ENCODE data around the gene CCR7. TPM values are rescaled to one million over a fixed set of nuclear protein-coding genes. Genes with fewer than 3 reads are reported as not detected.

The CCR7 gene
- total and polyA plus RNA-seq, 8 donors, result 0.07 to 0.82 (median 0.09) TPM; not detected in 3

DNA sequence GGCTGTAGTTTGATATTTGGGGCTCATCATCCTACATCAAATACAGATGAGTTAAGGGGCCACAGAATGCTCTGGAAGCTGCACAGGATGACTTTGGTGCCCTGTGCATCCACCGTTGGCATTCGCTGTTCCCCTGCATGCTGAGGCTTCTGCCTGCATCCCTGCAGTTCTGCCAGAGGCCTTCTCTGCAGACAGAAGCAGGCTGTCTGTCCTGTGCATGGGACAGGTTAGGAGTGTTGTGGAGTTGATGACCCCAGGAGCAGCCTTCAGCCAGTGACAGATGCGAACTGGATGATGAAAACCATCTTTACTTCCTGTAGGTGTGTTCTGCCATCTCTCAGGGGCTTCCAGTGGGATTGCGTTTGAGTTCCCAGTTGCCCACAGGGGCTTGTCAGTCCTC, 50.3 kb downstream of the CCR7 start:
- intact Hi-C loops (cut with DNase I), result no loop called here
- Histone ChIP-seq H3K4me1 (no peaks in the 10 kb centered on the region), H3K36me3 (no peaks in the 10 kb centered on the region), H3K4me3 (no peak overlapping the region), H3K9me3 (no peaks in the 10 kb centered on the region), H3K27ac (no peak overlapping the region), H3K27me3 (no peaks in the 10 kb centered on the region)
- no peak for FAIRE-seq
- TF ChIP-seq, protein P1, sequence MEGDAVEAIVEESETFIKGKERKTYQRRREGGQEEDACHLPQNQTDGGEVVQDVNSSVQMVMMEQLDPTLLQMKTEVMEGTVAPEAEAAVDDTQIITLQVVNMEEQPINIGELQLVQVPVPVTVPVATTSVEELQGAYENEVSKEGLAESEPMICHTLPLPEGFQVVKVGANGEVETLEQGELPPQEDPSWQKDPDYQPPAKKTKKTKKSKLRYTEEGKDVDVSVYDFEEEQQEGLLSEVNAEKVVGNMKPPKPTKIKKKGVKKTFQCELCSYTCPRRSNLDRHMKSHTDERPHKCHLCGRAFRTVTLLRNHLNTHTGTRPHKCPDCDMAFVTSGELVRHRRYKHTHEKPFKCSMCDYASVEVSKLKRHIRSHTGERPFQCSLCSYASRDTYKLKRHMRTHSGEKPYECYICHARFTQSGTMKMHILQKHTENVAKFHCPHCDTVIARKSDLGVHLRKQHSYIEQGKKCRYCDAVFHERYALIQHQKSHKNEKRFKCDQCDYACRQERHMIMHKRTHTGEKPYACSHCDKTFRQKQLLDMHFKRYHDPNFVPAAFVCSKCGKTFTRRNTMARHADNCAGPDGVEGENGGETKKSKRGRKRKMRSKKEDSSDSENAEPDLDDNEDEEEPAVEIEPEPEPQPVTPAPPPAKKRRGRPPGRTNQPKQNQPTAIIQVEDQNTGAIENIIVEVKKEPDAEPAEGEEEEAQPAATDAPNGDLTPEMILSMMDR (IDR thresholded peaks at IDR 0.05), result no peak
- no peak for ATAC-seq
- no peak for DNase-seq
- 60 to 81% methylated on average over 4 of the region's 4 CpGs for WGBS, 2 donors

DNA sequence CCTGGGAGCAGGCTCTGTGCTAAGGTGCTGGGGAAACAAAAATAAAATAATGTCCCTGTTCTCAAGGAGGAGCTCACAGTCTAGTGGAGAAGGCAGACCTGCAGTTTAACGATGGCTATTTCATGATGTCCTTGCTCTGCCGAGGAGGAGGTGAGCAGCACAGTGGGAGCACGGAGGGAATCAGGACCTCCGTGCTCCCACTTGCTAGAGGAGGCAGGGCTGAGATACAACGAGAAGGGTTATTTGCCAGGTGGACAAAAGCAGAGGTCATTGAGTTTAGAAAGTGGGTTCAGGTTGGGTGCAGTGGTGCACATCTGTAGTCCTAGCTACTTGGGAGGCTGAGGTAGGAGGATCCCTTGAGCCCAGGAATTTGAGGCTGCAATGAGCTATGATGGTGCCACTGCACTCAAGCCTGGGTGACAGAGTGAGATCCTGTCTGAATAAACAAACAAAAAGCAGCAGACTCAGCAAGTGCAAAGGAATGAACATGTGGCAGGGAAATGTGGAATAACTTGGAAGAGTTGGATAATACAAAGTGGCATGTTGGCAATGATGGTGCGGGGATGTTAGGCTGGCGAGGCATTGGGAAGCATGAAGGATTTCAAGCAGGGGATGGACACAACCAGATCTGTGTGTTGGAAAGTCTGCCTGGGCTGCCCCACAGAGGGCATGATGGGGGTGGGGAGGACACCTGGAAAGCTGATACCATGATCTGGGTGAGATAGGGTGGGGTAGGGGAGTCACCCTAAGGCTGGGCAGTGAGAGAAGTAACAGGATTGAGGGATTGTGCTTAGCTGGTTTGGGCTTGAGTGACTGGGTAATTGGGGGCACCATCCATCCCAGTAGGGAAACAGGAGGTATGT, 51.0 kb downstream of the CCR7 start:
- Histone ChIP-seq H3K4me3 (no peak overlapping the region), H3K27me3 (no peaks in the 10 kb centered on the region), H3K9me3 (no peaks in the 10 kb centered on the region), H3K27ac (no peak overlapping the region), H3K36me3 (no peaks in the 10 kb centered on the region), H3K4me1 (no peaks in the 10 kb centered on the region)
- intact Hi-C loops (cut with DNase I), result no loop called here
- TF ChIP-seq, protein P1 (IDR thresholded peaks at IDR 0.05), result no peak
- DNase-seq, result no peak
- 65 to 77% methylated on average over 7 of the region's 7 CpGs for WGBS, 2 donors
- no peak for ATAC-seq
- FAIRE-seq, result no peak

DNA sequence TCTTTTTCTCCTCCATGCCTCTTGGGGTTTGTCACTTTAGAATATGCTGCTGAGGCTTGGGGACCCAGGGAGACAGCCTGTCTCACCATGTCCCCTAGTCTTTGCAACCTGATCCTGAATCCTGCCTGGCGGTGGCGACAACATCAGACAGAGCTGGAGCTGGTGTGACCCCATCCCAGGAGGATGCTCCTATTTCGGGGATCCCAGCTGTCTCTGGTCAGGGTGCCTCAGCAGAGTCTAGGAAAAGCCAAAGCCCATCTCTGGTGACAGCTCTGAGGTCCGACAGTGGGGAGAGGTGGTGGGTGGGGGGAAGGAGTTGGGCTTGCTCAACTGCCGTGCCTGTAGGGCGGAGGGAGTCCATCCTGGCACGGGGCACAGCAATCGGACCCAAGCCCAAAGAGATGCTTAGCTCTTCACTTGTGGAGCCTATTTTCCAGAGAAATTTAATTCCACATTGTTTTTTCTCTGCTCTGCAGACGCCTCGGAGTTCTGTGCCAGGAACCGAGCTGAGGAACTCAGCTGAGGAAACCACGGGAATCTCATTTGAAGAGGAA, 53.5 kb downstream of the CCR7 start:
- intact Hi-C loops (cut with DNase I), result no loop called here
- ATAC-seq (no peak), DNase-seq (no peak), FAIRE-seq (no peak)
- TF ChIP-seq, protein P1 (IDR thresholded peaks at IDR 0.05), result no peak
- Histone ChIP-seq H3K36me3 (no peaks in the 10 kb centered on the region), H3K4me1 (no peaks in the 10 kb centered on the region), H3K27ac (no peak overlapping the region), H3K27me3 (no peaks in the 10 kb centered on the region), H3K4me3 (no peak overlapping the region), H3K9me3 (no peaks in the 10 kb centered on the region)
- 66 to 67% methylated on average over 12 of the region's 12 CpGs for WGBS, 2 donors

DNA sequence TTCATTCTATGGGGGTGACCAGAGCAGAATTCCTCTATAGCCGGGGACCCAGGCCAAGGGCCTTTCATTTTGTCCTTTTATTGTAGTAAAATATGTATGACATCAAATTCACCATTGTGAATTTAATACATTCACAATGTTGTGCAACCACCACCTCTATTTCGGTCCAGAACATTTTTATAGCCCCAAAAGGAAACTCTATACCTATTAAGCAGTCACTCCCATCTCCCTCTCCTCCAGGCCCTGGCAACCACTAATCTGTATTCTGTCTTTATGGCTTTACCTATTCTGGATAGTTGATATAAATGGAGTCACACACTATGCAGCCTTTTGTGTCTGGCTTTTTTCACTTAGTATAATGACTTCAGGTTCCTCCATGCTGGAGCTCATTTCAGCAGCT, 54.1 kb downstream of the CCR7 start:
- intact Hi-C loops (cut with DNase I), result no loop called here
- no peak overlapping the region for H3K4me3 ChIP-seq
- H3K9me3 ChIP-seq, result no peaks in the 10 kb centered on the region
- H3K27ac ChIP-seq, result no peak overlapping the region
- no peak for ATAC-seq
- H3K4me1 ChIP-seq, result no peaks in the 10 kb centered on the region
- H3K27me3 ChIP-seq, result no peaks in the 10 kb centered on the region
- H3K36me3 ChIP-seq, result no peaks in the 10 kb centered on the region
- TF ChIP-seq, protein P1 (IDR thresholded peaks at IDR 0.05), result no peak
- DNase-seq, result no peak
- no peak for FAIRE-seq
- 69% methylated on average over 2 of the region's 2 CpGs for WGBS, 2 donors

DNA sequence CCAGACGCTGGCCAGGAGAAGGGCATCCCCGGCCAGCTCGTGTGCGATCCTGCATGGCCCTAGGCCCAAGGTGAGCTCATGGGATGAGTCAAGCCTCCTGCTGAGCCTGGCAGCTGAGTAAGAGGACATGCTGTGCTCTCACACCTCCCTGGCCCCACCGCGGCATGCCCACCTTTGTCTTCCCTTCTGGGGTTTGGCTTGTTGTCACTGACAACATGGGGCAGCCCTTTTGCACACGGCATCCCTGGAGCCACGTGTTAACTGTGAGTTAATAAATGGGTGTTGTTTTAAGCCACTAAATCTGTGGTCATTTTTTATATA, 55.0 kb downstream of the CCR7 start:
- DNase-seq (no peak), FAIRE-seq (no peak), ATAC-seq (peak in 3 of 4 donors; percentile 40 to 66 (median 45))
- intact Hi-C loops (cut with DNase I), result no loop called here
- no peak overlapping the region for H3K27ac ChIP-seq
- no peaks in the 10 kb centered on the region for H3K9me3 ChIP-seq
- 53 to 69% methylated on average over 8 of the region's 8 CpGs for WGBS, 2 donors
- H3K27me3 ChIP-seq, result no peaks in the 10 kb centered on the region
- no peaks in the 10 kb centered on the region for H3K36me3 ChIP-seq
- TF ChIP-seq, protein P1 (IDR thresholded peaks at IDR 0.05), result no peak
- no peak overlapping the region for H3K4me3 ChIP-seq
- no peaks in the 10 kb centered on the region for H3K4me1 ChIP-seq

All from pancreas (tissue), 10 donors.